Measurements from ENCODE around the gene RPSA. TPM values are rescaled to one million over a fixed set of nuclear protein-coding genes. Genes with fewer than 3 reads are reported as not detected.
"Not testable (repeated sequence)": the region's sequence is repeated elsewhere in the genome, so short reads cannot be mapped to it uniquely, and the experiment has no call there.

Gene RPSA
- total RNA-seq, 1 donor from 2014 or later: 518 TPM

DNA sequence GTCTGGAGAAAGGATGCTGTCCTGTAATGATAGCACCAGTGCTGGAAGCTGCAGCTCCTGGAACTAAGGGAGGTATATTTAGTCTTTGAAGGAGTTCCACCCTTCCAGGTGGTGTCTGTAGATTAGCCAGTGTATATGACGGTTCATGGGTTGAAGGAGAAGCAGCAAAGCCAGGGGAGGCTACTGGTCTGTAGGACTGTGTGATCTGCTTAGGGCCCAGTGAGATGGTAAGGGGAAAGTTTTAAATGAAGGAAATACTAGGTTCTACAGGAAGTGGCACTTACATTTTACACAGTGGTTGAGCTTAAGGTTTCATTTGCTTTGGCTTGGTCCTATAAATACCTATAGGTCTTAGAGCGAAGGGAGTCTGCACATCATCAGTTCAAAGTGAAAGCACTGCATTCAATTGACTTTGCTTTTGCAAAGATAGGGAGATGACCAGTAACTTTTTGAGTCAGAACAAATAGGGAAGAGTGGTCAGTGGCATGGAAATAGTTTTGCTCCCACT is 17.7 kb upstream of the RPSA start:
- DNase-seq (ENCODE audit: low spot score): no peak

DNA sequence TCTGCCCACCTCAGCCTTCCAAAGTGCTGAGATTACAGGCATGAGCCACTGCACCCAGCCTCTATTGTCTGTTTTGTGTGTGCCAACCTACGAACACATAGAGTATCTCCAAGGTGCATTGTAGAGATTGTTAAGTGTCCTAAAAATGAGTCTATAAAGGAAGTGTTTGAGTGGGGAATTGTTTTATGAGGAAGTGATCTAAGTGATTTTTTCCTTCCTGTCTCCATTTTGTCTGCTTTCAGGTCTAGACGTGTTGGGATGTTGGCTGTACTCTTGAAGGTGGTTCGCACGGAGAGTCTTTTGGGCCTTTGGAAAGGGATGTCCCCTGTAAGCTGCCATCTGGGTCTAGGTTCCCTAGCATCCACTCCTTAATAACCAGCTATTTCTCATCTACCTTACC is 16.3 kb upstream of the RPSA start:
- DNase-seq (ENCODE audit: low spot score): no peak

DNA sequence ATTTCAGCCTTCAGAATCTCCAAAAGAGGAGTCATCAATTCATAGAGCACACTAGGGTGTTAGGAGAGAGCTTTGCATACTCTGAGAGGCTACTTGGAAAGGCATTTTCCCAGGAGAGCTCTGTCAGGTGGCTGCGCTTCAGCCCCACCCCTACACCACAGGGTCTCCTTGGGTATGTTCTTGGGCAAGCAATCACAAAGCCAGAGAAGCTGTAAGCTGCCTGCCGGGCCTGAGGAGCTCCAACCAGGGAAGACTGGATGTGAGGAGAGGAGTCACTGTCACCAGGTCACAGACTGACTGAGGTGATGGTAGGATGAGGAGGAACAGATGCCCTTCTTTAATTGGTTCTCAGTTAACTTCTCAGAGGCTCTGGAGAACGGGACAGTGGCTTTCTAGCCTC is 9.8 kb upstream of the RPSA start:
- DNase-seq (ENCODE audit: low spot score): no peak

GRCh38 chr3:39398700-39399099 is 7.8 kb upstream of the RPSA start:
- no peak for DNase-seq (ENCODE audit: low spot score)

- no peak for DNase-seq (ENCODE audit: low spot score)
These were observed 4.5 kb upstream of the RPSA start for GRCh38 chr3:39401983-39402382.

DNA sequence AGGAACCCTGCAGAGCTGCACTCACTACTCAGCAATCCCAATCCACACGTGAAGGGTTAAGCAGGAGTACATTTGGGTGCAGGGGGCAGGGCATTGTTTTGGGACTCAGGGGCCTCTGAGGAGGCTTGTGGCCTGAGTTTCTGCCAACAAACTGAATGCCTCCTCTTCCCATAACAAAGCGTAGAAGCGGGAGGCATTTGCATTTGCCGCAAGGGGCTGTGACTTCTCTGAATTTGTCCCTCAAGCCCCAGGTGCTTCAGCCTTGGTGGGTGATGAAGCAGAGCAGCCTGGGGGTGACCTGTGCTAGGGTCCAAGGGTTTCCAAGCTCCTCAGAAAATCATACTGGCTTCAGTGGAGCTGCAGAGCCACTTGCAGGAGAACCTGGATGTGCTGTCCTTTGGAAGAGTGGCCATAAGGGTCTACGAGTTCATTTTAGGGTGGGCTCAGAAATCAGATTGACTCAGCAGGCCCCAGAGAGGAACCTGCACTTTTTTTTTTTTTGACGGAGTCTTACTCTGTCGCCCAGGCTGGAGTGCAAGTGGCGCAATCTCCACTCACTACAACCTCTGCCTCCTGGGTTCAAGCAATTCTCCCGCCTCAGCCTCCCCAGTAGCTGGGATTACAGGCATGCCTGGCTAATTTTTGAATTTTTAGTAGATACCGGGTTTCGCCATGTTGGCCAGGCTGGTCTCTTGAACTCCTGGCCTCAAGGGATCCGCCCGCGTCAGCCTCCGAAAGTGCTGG is 1.4 kb upstream of the RPSA start:
- no peak for DNase-seq (ENCODE audit: low spot score)

DNA sequence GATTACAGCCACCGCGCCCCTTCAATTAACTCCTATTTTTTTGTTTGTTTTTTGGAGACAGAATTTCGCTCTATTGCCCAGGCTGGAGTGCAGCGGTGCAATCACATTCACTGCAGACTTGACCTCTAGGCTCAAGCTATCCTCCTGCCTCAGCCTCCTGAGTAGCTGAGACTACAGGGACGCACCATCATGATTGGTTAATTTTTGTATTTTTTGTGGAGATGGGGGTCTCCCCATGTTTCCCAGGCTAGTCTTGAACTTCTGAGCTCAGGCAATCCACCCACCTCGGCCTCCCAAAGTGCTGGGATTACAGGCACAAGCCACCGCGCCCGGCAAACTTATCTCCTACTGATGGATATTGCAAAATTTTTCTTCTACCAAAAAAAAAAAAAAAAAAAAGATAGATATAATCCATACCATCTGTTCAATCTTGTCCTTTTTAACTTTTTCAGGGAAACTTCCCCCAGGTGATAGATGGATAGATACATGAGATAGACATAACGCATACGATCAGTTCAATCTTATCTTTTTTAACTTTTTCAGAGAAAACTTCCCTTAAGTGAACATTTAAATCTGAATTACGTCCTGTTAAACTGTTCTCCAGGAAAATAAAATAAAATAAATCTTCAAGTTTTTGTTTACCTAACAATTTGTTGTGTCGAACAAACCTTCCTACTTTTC is 693 bp upstream of the RPSA start:
- no peak for DNase-seq (ENCODE audit: low spot score)

DNA sequence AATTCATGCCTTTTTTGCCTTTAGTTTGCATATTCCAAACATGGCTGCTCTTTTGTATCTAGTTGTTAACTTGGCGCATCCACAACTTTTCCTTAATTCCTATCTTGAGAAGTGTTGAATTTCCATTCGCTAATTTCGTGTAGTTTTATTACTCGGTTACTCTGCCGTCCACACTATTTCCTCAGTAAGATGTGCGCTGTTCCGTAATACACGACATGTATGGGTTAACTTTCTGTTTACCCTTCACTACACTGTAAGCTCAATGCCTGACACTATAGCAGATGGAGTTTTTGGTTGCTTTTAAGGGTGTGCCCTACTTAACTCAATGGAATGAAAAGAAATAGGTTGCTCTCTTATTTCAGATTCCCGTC is 724 bp downstream of the RPSA start:
- DNase-seq (ENCODE audit: low spot score): no peak

DNA sequence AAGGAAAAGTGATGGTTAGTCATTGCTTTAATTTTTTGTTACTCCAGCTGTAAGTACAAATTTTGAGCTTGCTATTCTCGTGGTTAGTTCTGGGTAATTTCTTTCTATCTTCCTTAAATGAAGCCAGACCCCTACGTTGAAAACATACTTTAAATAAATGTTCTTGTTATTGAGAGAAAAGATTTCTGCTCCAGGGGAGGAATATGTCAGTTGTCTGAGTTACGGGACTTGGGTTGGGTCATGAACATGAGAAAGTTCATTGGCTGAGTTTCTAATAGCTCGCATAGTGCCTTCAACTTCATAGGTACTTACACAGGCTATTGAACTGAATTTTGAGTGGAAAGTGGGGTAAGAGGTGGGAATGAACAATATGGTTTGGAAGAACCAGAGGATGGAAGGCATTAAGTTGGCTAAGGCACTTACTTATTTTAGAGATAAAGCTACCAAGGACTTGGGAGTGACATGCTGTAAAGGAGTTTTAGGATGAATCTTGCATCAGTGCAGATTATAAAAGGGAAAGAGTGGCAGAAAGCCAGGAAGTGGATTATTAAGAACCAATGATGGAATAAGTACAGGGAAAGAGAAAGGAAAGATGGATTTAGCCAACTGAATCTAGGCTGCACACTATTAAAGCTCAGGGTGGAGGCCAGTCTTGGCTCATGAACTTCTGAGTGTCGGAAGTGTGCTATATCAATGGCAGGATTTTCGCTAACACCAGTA is 1.4 kb downstream of the RPSA start:
- no peak for DNase-seq (ENCODE audit: low spot score)

DNA sequence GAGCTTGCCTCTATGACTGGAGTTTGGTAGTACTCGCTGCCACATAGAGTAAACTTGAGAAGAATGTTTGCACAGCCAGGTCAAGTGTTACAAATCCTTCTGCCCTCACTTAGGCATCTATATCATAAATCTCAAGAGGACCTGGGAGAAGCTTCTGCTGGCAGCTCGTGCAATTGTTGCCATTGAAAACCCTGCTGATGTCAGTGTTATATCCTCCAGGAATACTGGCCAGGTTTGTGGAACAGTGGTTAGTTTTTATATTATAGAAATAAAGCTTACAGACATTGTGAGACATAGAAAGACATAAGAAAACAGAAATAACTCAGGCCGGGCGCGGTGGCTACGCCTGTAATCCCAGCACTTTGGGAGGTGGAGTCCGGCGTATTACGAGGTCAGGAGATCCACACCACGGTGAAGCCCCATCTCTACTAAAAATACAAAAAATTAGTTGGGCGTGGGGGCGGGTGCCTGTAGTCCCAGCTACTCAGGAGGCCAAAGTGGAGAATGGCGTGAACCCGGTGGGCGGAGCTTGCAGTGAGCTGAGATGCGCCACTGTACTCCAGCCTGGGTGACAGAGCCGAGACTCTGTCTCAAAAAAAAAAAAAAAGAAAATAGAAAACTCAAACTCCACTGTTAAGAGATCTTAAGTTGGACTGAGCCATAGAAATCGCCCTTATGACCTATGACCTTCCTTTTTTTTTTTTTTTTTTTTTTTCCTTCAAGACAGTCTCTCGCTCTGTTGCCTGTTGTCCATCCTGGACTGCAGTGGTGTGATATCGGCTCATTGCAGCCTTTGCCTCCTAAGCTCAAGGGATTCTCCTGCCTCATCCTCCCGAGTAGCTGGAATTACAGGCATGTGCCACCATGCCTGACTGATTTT is 2.2 kb downstream of the RPSA start:
- DNase-seq (ENCODE audit: low spot score): no peak

DNA sequence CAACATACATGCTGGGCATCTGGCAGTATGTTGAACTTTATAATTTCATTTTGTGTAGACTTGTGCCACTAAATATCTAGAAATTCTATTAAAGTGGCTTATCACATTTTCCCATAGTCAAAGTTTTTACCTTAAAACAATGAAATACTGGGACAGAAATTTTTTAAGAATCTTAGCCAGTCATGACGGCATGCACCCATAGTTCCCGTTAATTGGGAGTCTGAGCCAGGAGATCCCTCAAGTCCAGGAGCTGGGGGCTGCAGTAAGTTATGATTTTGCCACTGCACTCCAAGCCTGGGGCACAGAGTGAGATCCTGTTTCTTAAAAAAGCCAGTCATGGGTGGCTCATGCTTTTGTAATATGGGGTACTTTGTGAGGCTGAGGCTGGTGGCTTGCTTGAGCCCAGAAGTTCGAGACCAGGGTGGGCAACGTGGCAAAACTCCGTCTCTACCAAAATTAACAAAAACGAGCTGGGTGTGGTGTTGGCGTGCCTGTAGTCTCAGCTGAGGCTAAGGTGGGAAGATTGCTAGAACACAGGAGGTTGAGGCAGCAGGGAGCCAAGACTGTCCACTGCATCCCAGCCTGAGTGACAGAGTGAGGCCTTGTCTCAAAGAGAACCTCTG is 3.1 kb downstream of the RPSA start:
- DNase-seq (ENCODE audit: low spot score): no peak

DNA sequence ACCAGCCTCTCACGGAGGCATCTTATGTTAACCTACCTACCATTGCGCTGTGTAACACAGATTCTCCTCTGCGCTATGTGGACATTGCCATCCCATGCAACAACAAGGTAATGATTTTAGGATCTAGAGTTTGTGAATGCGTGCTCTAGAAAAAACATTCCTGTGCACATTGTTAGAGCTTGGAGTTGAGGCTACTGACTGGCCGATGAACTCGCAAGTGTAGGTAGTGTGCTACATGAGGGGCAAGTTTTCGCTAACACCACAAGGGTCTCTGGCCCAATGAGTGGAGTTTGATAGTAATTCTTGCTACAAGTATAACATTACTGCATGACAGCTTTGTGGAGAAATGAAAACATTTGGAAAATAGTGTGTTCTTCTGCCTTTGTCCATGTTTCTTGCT is 4.4 kb downstream of the RPSA start:
- no peak for DNase-seq (ENCODE audit: low spot score)

DNA sequence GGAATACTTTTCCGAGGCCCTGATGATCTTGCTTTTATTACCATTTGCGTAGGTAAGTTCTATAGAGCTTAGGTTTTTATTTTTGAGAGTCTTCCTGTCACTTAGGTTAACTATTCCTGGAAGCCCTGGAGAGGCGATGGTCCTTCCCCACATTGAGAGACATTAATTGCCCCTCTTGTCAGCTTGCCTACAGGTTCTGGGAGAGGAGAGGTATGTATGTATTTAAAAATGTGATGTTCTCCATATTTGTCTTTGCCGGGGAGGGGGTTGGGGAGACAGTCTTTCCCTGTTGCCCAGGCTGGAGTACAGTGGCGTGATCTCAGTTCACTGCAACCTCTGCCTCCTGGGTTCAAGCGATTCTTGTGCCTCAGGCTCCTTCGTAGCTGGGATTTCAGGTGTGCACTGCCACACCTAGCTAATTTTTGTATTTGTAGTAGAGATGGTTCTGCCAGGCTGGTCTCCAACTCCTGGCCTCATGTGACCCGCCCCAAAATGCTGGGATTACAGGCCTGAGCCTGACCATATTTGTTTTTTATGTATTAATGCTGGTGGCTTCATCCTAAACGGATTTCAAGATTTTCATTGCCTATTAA is 6.2 kb downstream of the RPSA start:
- DNase-seq (ENCODE audit: low spot score): no peak

DNA sequence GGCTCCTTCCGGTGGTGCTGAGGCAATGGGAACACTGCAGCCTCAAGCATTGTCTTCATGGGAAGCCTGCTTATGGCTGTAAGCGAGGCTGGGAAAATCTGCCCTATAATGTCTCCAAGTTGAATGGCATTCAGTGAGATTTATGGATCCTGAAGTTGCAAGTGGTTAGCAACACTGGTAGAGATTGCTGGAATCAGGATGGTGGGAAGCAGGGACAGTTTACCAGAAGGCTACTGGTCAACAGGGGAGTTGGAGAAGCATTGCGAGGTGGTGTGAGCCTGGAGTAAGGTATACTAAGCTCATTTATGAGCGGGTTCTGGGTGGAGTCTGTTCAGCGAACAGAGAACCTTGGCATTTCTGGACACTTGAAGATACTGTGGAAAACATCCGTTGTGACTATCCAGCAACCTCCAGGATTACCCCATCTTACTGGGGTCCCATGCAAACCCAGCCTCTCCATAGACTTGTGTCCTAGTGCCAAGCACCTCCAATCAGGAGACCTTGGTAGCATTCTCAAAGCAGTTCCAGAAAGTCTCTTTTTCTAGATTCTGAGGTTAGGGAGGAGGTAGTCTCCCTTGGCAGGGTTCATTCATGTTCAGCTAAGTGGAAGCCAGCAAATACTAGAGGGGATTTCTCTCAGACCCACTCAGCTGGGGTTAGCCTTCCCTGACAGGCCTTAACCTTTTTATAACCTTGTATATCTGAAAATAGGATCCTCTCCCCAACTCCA is 7.3 kb downstream of the RPSA start:
- DNase-seq (ENCODE audit: low spot score): no peak

DNA sequence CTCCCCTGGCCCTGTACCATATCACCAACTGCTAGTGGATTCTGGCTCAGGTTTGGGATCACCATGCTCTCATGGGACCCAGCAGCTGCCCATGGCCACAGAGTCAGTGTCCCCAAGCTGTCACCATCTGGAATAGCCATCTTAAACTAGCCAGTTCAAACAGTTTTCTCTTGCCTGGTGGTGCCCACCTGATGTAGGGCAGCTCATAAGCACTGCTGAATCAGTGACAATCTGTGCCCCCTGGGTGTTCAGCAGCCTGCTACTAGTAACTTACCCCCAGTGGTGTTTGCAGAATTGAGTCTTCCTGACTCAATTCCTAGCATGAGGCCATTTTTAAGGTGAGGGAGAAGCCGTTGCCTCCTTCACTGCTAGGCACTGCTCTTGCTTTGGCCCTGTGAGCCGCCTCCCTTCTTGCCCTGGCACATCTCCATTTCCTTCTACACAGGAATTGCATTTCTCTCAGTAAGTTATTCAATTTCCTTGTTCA is 7.9 kb downstream of the RPSA start:
- no peak for DNase-seq (ENCODE audit: low spot score)

DNA sequence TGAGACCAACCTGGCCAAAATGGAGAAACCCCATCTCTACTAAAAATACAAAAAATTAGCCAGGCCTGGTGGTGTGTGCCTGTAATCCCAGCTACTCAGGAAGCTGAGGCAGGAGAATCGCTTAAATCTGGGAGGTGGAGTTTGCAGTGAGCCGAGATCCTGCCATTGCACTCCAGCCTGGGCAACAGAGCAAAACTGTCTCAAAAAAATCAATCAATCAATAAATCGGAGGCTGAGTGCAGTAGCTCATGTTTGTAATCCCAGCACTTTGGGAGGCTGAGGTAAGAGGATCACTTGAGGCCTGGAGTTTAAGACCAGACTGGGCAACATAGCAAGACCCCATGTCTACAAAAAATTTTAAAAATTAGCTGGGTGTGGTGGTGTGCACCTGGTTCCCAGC is 8.8 kb downstream of the RPSA start:
- DNase-seq (ENCODE audit: low spot score): not testable (repeated sequence)

- DNase-seq (ENCODE audit: low spot score): no peak
These were observed 9.5 kb downstream of the RPSA start for GRCh38 chr3:39415983-39416382.

- DNase-seq (ENCODE audit: low spot score): not testable (repeated sequence)
These were observed 10.5 kb downstream of the RPSA start for GRCh38 chr3:39416998-39417397.

DNA sequence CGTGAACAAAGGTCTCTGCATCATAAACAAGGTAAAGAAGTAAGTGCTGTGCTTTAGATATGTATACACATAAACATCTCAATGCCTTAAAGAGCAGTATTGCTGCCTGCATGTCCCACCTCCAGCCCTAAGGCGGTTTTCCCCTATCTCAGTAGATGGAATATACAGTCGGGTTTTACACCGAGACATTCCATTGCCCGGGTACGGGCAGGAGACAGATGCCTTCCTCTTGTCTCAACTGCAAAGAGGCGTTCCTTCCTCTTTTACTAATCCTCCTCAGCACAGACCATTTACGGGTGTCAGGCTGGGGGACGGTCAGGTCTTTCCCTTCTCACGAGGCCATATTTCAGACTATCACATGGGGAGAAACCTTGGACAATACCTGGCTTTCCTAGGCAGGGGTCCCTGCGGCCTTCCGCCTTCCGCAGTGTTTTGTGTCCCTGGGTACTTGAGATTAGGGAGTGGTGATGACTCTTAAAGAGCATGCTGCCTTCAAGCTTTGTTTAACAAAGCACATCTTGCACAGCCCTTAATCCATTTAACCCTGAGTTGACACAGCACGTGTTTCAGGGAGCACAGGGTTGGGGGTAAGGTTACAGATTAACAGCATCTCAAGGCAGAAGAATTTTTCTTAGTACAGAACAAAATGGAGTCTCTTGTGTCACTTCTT is 12.2 kb downstream of the RPSA start:
- DNase-seq (ENCODE audit: low spot score): not testable (repeated sequence)

Measured in mucosa of gallbladder (tissue), 1 donor.